Parathyroid adenoma (tissue), 2 donors: ENCODE measurements around the gene ZKSCAN1.

Experiments
- H2AFZ ChIP-seq: fragments of 300-600 bp; sonication (generic); one replicate; pipeline ENCODE4 v1.7.0; 2017; ENCODE audit warnings: antibody characterized with exemption, mild to moderate bottlenecking
- H3K27ac ChIP-seq: fragments of 300-600 bp; sonication (generic); one replicate; pipeline ENCODE4 v1.7.0; 2017
- H3K27me3 ChIP-seq: fragments of 300-600 bp; sonication (generic); one replicate; pipeline ENCODE4 v1.7.0; 2017; ENCODE audit warnings: low read length; ENCODE audit not compliant: control insufficient read depth, insufficient read depth
- H3K36me3 ChIP-seq: fragments of 300-600 bp; sonication (generic); one replicate; pipeline ENCODE4 v1.7.0; 2017; ENCODE audit warnings: low read length; ENCODE audit not compliant: control insufficient read depth, insufficient read depth
- H3K4me1 ChIP-seq: fragments of 300-600 bp; sonication (generic); one replicate; pipeline ENCODE4 v1.7.0; 2017; ENCODE audit warnings: control low read depth
- H3K4me2 ChIP-seq: fragments of 300-600 bp; sonication (generic); one replicate; pipeline ENCODE4 v1.7.0; 2017; ENCODE audit warnings: low read length
- H3K4me3 ChIP-seq: fragments of 300-600 bp; sonication (generic); one replicate; pipeline ENCODE4 v1.7.0; 2017; ENCODE audit warnings: low read depth, low read length
- H3K79me2 ChIP-seq: fragments of 300-600 bp; sonication (generic); one replicate; pipeline ENCODE4 v1.7.0; 2017; ENCODE audit warnings: control low read depth
- H3K9ac ChIP-seq: fragments of 300-600 bp; sonication (generic); one replicate; pipeline ENCODE4 v1.7.0; 2017; ENCODE audit warnings: mild to moderate bottlenecking
- H3K9me3 ChIP-seq: fragments of 300-600 bp; sonication (generic); one replicate; pipeline ENCODE4 v1.7.0; 2017; ENCODE audit warnings: low read length; ENCODE audit not compliant: control insufficient read depth
- TF ChIP-seq, protein P1 (sequence below): fragments of 300-600 bp; sonication (generic); IDR thresholded peaks from one replicate; pipeline ENCODE4 v1.7.0; 2017; ENCODE audit warnings: antibody characterized with exemption, mild to moderate bottlenecking
- donor health status: primary hyperparathyroidism.

The ZKSCAN1 gene

GRCh38 chr7:100034871-100035510, 19.6 kb downstream of the ZKSCAN1 start:
- Histone ChIP-seq H3K27me3 (no peaks in the 10 kb centered on the region), H3K9me3 (no peaks in the 10 kb centered on the region), H3K9ac (no peak overlapping the region), H3K4me2 (no peak overlapping the region), H3K79me2 (no peaks in the 10 kb centered on the region), H3K36me3 (no peaks in the 10 kb centered on the region), H2AFZ (no peak overlapping the region), H3K4me3 (no peak overlapping the region), H3K4me1 (no peaks in the 10 kb centered on the region), H3K27ac (no peak overlapping the region)
- TF ChIP-seq, protein P1, sequence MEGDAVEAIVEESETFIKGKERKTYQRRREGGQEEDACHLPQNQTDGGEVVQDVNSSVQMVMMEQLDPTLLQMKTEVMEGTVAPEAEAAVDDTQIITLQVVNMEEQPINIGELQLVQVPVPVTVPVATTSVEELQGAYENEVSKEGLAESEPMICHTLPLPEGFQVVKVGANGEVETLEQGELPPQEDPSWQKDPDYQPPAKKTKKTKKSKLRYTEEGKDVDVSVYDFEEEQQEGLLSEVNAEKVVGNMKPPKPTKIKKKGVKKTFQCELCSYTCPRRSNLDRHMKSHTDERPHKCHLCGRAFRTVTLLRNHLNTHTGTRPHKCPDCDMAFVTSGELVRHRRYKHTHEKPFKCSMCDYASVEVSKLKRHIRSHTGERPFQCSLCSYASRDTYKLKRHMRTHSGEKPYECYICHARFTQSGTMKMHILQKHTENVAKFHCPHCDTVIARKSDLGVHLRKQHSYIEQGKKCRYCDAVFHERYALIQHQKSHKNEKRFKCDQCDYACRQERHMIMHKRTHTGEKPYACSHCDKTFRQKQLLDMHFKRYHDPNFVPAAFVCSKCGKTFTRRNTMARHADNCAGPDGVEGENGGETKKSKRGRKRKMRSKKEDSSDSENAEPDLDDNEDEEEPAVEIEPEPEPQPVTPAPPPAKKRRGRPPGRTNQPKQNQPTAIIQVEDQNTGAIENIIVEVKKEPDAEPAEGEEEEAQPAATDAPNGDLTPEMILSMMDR: no peak

DNA sequence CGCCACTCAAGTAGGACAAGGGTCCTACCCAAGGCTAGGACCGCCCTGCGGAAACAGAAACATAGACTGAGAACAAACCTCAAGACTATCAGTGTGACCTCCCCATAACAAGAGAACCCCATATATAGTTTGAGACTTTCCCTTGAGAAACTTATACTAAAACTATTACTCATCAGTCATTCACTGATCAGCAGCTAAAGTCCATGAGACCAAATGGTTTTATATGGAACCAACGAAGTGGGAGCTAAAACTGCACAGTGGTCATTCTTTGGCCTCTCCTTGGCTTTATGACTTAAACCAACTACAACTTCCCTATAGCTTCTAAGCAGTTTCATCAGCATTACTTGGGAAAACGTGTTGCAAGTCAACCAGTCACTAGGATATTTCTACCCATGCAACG, 20.5 kb downstream of the ZKSCAN1 start:
- Histone ChIP-seq H3K36me3 (no peaks in the 10 kb centered on the region), H3K9ac (no peak overlapping the region), H3K27ac (no peak overlapping the region)

DNA sequence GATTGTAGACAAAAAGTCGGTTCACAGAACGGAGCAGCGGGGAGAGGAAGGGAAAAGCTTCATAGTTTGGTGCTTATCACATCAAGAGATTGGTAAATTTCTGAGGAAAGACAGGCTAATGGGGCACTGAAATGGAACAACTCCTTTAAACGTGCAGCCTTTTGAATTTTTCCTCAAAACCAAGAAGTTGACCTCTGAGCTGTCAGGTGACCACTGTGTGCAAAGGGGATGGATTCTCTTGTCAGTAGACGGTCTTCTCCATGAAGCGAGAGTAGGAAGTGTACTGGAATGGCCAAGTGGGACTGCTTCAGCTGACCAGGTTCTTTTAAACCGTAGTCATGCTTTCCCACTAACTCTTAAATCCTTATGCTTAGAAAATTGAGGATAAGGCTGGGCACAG, 22.9 kb downstream of the ZKSCAN1 start:
- H3K27me3 ChIP-seq: no peaks in the 10 kb centered on the region
- no peak overlapping the region for H3K9ac ChIP-seq
- H3K4me2 ChIP-seq: no peak overlapping the region
- H3K79me2 ChIP-seq: no peaks in the 10 kb centered on the region
- no peaks in the 10 kb centered on the region for H3K9me3 ChIP-seq
- H3K4me1 ChIP-seq: no peaks in the 10 kb centered on the region
- H3K4me3 ChIP-seq: no peak overlapping the region
- no peak overlapping the region for H2AFZ ChIP-seq
- TF ChIP-seq, protein P1: no peak
- H3K27ac ChIP-seq: no peak overlapping the region
- H3K36me3 ChIP-seq: no peaks in the 10 kb centered on the region

More for the DNA sequence above, 20.5 kb downstream of the ZKSCAN1 start:
- Histone ChIP-seq H2AFZ (no peak overlapping the region), H3K9me3 (no peaks in the 10 kb centered on the region), H3K4me1 (no peaks in the 10 kb centered on the region), H3K79me2 (no peaks in the 10 kb centered on the region), H3K4me3 (no peak overlapping the region), H3K27me3 (no peaks in the 10 kb centered on the region), H3K4me2 (no peak overlapping the region)
- TF ChIP-seq, protein P1: no peak

DNA sequence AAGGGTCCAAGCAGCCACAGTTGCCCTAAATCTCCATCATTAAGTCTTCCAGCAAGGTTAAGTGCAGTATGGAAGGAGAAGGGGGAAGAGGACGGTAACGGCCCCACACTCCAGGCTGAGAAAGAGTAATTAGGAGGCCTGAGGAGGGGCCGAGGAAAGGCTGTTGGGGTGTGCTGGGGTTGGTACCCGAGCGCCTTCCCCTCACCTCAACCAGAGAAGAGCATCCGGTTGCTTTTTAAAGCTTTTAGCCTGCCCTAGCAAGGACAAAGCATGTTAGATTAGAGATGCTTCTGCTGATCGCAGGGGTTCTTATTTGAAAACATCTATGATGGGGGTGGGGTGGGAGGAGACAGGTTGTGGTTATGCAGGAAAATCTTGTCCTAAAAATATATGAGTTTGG, 25.2 kb downstream of the ZKSCAN1 start:
- Histone ChIP-seq H3K79me2 (no peaks in the 10 kb centered on the region), H3K27ac (no peak overlapping the region), H3K27me3 (no peaks in the 10 kb centered on the region), H3K36me3 (no peaks in the 10 kb centered on the region), H3K4me3 (no peak overlapping the region), H3K9ac (no peak overlapping the region), H2AFZ (no peak overlapping the region), H3K9me3 (no peaks in the 10 kb centered on the region), H3K4me1 (no peaks in the 10 kb centered on the region), H3K4me2 (no peak overlapping the region)
- TF ChIP-seq, protein P1: no peak

DNA sequence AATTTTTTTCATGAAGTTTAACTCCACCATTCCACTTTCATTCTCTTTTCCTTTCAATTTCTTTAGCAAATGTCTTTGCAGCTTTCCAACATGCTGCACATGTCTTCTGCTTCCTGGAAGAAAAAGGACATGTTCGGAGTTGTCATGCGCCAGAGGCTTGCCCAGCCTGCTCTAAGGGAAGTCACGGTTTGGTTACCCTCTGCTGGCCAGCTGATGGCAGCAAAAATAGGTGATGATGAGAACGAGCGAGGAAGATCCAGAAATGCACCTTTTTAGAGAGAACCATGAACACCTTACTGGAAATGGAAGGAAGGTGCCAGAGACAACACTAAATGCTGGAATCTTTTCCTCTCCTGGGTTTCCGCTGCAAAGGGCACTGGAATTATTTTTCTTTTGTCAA, 29.3 kb downstream of the ZKSCAN1 start:
- no peaks in the 10 kb centered on the region for H3K9me3 ChIP-seq
- no peaks in the 10 kb centered on the region for H3K79me2 ChIP-seq

More for the DNA sequence above, 29.3 kb downstream of the ZKSCAN1 start:
- Histone ChIP-seq H2AFZ (no peak overlapping the region), H3K27me3 (no peaks in the 10 kb centered on the region), H3K36me3 (no peaks in the 10 kb centered on the region), H3K9ac (no peak overlapping the region), H3K4me1 (no peaks in the 10 kb centered on the region), H3K4me3 (no peak overlapping the region), H3K27ac (no peak overlapping the region), H3K4me2 (no peak overlapping the region)
- TF ChIP-seq, protein P1: no peak
